Measurements from ENCODE around the gene SSX4B.

GRCh38 chrX:48460606-48461005 is 48.8 kb upstream of the SSX4B start:
- TF ChIP-seq CTCF (IDR thresholded peaks at IDR 0.05) (no peak), POLR2AphosphoS5 (IDR thresholded peaks at IDR 0.05) (no peak), EP300 (IDR thresholded peaks at IDR 0.05) (no peak), POLR2A (IDR thresholded peaks at IDR 0.05) (no peak)
